H1 (cell line): Measurements from ENCODE around the gene ZMAT5. TPM values are rescaled to one million over a fixed set of nuclear protein-coding genes. Genes with fewer than 3 reads are reported as not detected.

Experiments
- CTCF ChIA-PET: fragments of 300-600 bp; sonication (Branson Sonifier 250); formaldehyde crosslinking; loops from one replicate; lab custom pipeline; 2021; ENCODE audit not compliant: partially characterized antibody; lab: Charles Lee
- POLR2A ChIA-PET: fragments of 300-600 bp; sonication (Branson Sonifier 250); formaldehyde crosslinking; loops from one replicate; lab custom pipeline; 2021; ENCODE audit warnings: inconsistent platforms; ENCODE audit not compliant: partially characterized antibody; lab: Charles Lee
- DNase-seq, 2 experiments: peaks; one replicate each; pipeline versions ENCODE4 v3.0.0 to v3.0.0-alpha.2; 2010 to 2022; ENCODE audit warnings: low spot score in 2 of 2, low read depth in 1 of 2, mixed read lengths in 1 of 2
- FAIRE-seq: peaks from 2 replicates; lab custom pipeline; 2011; peaks lifted over from hg19 to GRCh38; lab: Jason Lieb, UNC
- H2AFZ ChIP-seq: 2 replicates; pipeline ENCODE4 v1.8.1; 2012; ENCODE audit warnings: low read length, inconsistent platforms
- H2AK5ac ChIP-seq: 2 replicates; pipeline ENCODE4 v1.6.1; 2013; ENCODE audit warnings: low read depth, low read length
- H2BK120ac ChIP-seq: replicated peaks from 2 replicates; pipeline ENCODE3; 2013; ENCODE audit warnings: low read depth, low read length, inconsistent platforms
- H2BK12ac ChIP-seq: 2 replicates; pipeline ENCODE4 v1.6.1; 2013; ENCODE audit warnings: low read depth, low read length
- H2BK15ac ChIP-seq: 2 replicates; pipeline ENCODE4 v1.6.1; 2013; ENCODE audit warnings: low read length
- H2BK20ac ChIP-seq: 2 replicates; pipeline ENCODE4 v1.6.1; 2013; ENCODE audit warnings: low read length
- H2BK5ac ChIP-seq: 2 replicates; pipeline ENCODE4 v1.6.1; 2013; ENCODE audit warnings: low read depth, low read length
- H3K14ac ChIP-seq: 2 replicates; pipeline ENCODE4 v1.6.1; 2013; ENCODE audit warnings: inconsistent platforms; ENCODE audit not compliant: insufficient read length
- H3K18ac ChIP-seq: 2 replicates; pipeline ENCODE4 v1.6.1; 2013; ENCODE audit warnings: low read length; ENCODE audit errors: extremely low read depth
- H3K23ac ChIP-seq: 2 replicates; pipeline ENCODE4 v1.6.1; 2013; ENCODE audit warnings: inconsistent platforms; ENCODE audit not compliant: insufficient read length
- H3K23me2 ChIP-seq: 2 replicates; pipeline ENCODE4 v1.6.1; 2013; ENCODE audit warnings: low read depth, low read length
- H3K27ac ChIP-seq: 2 replicates; pipeline ENCODE4 v1.6.1; 2011; ENCODE audit warnings: low read depth, low read length, inconsistent platforms
- H3K27me3 ChIP-seq, 4 experiments: replicated peaks in 1 of 4; 1 replicate in 1 of 4; 2 replicates in 3 of 4; pipeline versions ENCODE4 v1.6.1 to v1.8.1; 2011 to 2013; ENCODE audit warnings: low read length in 3 of 4, mild to moderate bottlenecking in 3 of 4, inconsistent platforms in 2 of 4, mixed read lengths in 2 of 4, moderate library complexity in 1 of 4; ENCODE audit not compliant: control insufficient read depth in 3 of 4, insufficient read depth in 3 of 4; ENCODE audit errors: extremely low read depth in 1 of 4
- H3K36me3 ChIP-seq, 4 experiments: 2 replicates each; pipeline versions ENCODE4 v1.6.1 to v1.8.1; 2011 to 2013; ENCODE audit warnings: mild to moderate bottlenecking in 4 of 4, low read length in 3 of 4, moderate library complexity in 2 of 4, control low read depth in 1 of 4, inconsistent platforms in 1 of 4; ENCODE audit not compliant: insufficient read depth in 4 of 4, control insufficient read depth in 2 of 4
- H3K4ac ChIP-seq: replicated peaks from 2 replicates; pipeline ENCODE3; 2013; ENCODE audit warnings: low read length, low read depth, mixed read lengths, inconsistent platforms; ENCODE audit not compliant: insufficient read length
- H3K4me1 ChIP-seq, 4 experiments: replicated peaks in 1 of 4; 1 replicate in 1 of 4; 2 replicates in 3 of 4; pipeline versions ENCODE4 v1.6.1 to v1.8.1; 2011 to 2013; ENCODE audit warnings: low read length in 3 of 4, inconsistent platforms in 2 of 4, mixed read lengths in 1 of 4; ENCODE audit not compliant: insufficient read depth in 4 of 4, control insufficient read depth in 3 of 4
- H3K4me2 ChIP-seq, 2 experiments: 2 replicates each; pipeline versions ENCODE4 v1.6.1 to v1.8.1; 2011 to 2013; ENCODE audit warnings: low read depth in 2 of 2, low read length in 2 of 2, control low read depth in 1 of 2, inconsistent platforms in 1 of 2, mild to moderate bottlenecking in 1 of 2; ENCODE audit not compliant: insufficient read depth in 1 of 2
- H3K4me3 ChIP-seq, 4 experiments: fragments of 200-600, 300-600 bp in 1 of 4; sonication (generic), shearing (Covaris generic), sonication (Bioruptor Twin) in 1 of 4; 2 replicates each; pipeline versions ENCODE4 v1.5.1 to v1.8.1; 2011 to 2016; ENCODE audit warnings: low read length in 4 of 4, low read depth in 3 of 4, control low read depth in 2 of 4, inconsistent platforms in 2 of 4, mild to moderate bottlenecking in 2 of 4, mixed read lengths in 1 of 4, moderate library complexity in 1 of 4; ENCODE audit not compliant: insufficient read depth in 2 of 4; ENCODE audit errors: extremely low read depth in 1 of 4
- H3K56ac ChIP-seq: replicated peaks from 2 replicates; pipeline ENCODE3; 2013; ENCODE audit warnings: low read depth, mild to moderate bottlenecking, mixed read lengths, low read length, inconsistent platforms; ENCODE audit not compliant: insufficient read length
- H3K79me1 ChIP-seq: 2 replicates; pipeline ENCODE4 v1.6.1; 2013; ENCODE audit warnings: low read depth, low read length, control low read depth
- H3K79me2 ChIP-seq, 2 experiments: 2 replicates each; pipeline versions ENCODE4 v1.6.1 to v1.8.1; 2012 to 2013; ENCODE audit warnings: low read length in 2 of 2, mild to moderate bottlenecking in 2 of 2, inconsistent platforms in 1 of 2; ENCODE audit not compliant: insufficient read depth in 2 of 2, control insufficient read depth in 1 of 2
- H3K9ac ChIP-seq, 4 experiments: replicated peaks in 1 of 4; 1 replicate in 1 of 4; 2 replicates in 3 of 4; pipeline versions ENCODE4 v1.6.1 to v1.8.1; 2011 to 2013; ENCODE audit warnings: low read depth in 3 of 4, low read length in 3 of 4, control low read depth in 2 of 4, mild to moderate bottlenecking in 2 of 4, moderate library complexity in 2 of 4, inconsistent platforms in 1 of 4; ENCODE audit errors: extremely low read depth in 1 of 4
- H3K9me3 ChIP-seq, 2 experiments: 2 replicates each; pipeline versions ENCODE4 v1.6.1 to v1.8.1; 2012 to 2013; ENCODE audit warnings: mild to moderate bottlenecking in 2 of 2, moderate library complexity in 2 of 2, control low read depth in 1 of 2, inconsistent platforms in 1 of 2, low read depth in 1 of 2, low read length in 1 of 2, mixed read lengths in 1 of 2; ENCODE audit not compliant: insufficient read depth in 2 of 2
- H4K20me1 ChIP-seq, 2 experiments: replicated peaks in 1 of 2; 2 replicates each; pipeline versions ENCODE3 to v1.8.1; 2011 to 2013; ENCODE audit warnings: inconsistent platforms in 2 of 2, low read length in 2 of 2, mild to moderate bottlenecking in 1 of 2; ENCODE audit not compliant: insufficient read depth in 2 of 2, control insufficient read depth in 1 of 2
- H4K5ac ChIP-seq: 2 replicates; pipeline ENCODE4 v1.6.1; 2013; ENCODE audit warnings: low read length, low read depth, mixed read lengths, inconsistent platforms; ENCODE audit not compliant: insufficient read length
- H4K8ac ChIP-seq: 2 replicates; pipeline ENCODE4 v1.8.0; 2013; ENCODE audit warnings: mild to moderate bottlenecking, moderate library complexity, low read length, inconsistent platforms; ENCODE audit not compliant: insufficient read depth; ENCODE audit errors: extremely low read depth
- H4K91ac ChIP-seq: replicated peaks from 2 replicates; pipeline ENCODE3; 2013; ENCODE audit warnings: low read length, mixed read lengths, inconsistent platforms; ENCODE audit not compliant: insufficient read length
- ATF2 ChIP-seq: IDR thresholded peaks from 2 replicates; pipeline ENCODE4 v1.6.1; 2012; ENCODE audit warnings: low read length, inconsistent platforms
- EGR1 ChIP-seq: IDR thresholded peaks from 2 replicates; pipeline ENCODE4 v1.6.1; 2011; ENCODE audit warnings: low read depth, low read length, borderline replicate concordance
- HDAC2 ChIP-seq, 2 experiments: fragments of 300-600 bp in 1 of 2; sonication (generic) in 1 of 2; IDR thresholded peaks; 2 replicates each; pipeline ENCODE4 v1.6.1; 2011 to 2012; ENCODE audit warnings: low read depth in 2 of 2, low read length in 2 of 2, mild to moderate bottlenecking in 2 of 2, moderate library complexity in 2 of 2, borderline replicate concordance in 1 of 2, inconsistent platforms in 1 of 2
- KDM5A ChIP-seq: fragments of 200-600 bp; IDR thresholded peaks from 2 replicates; pipeline ENCODE4 v1.7.1; 2012; ENCODE audit warnings: mild to moderate bottlenecking, low read length, inconsistent platforms, mixed read lengths
- RAD21 ChIP-seq, 2 experiments: IDR thresholded peaks in 1 of 2; conservative IDR thresholded peaks in 1 of 2; 2 replicates each; pipeline ENCODE4 v1.6.1; 2011; ENCODE audit warnings: low read depth in 2 of 2, low read length in 2 of 2, improper control_type of control experiment in 1 of 2, inconsistent platforms in 1 of 2, mild to moderate bottlenecking in 1 of 2, moderate library complexity in 1 of 2
- RXRA ChIP-seq: IDR thresholded peaks from 2 replicates; pipeline ENCODE4 v1.6.1; 2011; ENCODE audit warnings: low read depth, mild to moderate bottlenecking, low read length, moderate library complexity; ENCODE audit not compliant: insufficient read depth
- TBP ChIP-seq: IDR thresholded peaks from 2 replicates; pipeline ENCODE4 v1.6.1; 2011; ENCODE audit warnings: low read depth, low read length, improper control_type of control experiment
- TEAD4 ChIP-seq: IDR thresholded peaks from 2 replicates; pipeline ENCODE4 v1.6.1; 2012; ENCODE audit warnings: low read depth, low read length, inconsistent platforms, mixed read lengths
- ZNF274 ChIP-seq: IDR thresholded peaks from 2 replicates; pipeline ENCODE4 v1.7.0; 2012; ENCODE audit warnings: low read length, borderline replicate concordance; ENCODE audit errors: extremely low read depth
- WGBS, 2 experiments: shearing (Covaris generic) in 1 of 2; methylation state at CpG; one replicate each; pipeline versions ENCODE4 v1.1.6 to v1.1.7; 2013 to 2015; ENCODE audit warnings: low lambda C conversion rate in 2 of 2, mixed read lengths in 2 of 2, inconsistent platforms in 1 of 2, low coverage in 1 of 2, missing lambda C conversion rate in 1 of 2; ENCODE audit not compliant: insufficient replicate concordance in 2 of 2, insufficient coverage in 1 of 2, insufficient read length in 1 of 2; ENCODE audit errors: extremely low coverage in 1 of 2, missing lambda C conversion rate in 1 of 2; 5-methylcytosine and 5-hydroxymethylcytosine counted together
- polyA plus RNA-seq, 7 experiments: library from polyadenylated mRNA; depleted of rRNA in 3 of 7; stranded (reverse) in 5 of 7; unstranded in 2 of 7; fragments of >200 nt in 5 of 7; fragments of 200-250 nt in 2 of 7; gene quantifications; 1 replicate in 5 of 7; 2 replicates in 1 of 7; 4 replicates in 1 of 7; pipeline versions ENCODE4 v1.2.1 to v1.2.3, GENCODE V29; 2011 to 2013; ENCODE audit warnings: missing spikeins in 2 of 7, mixed read lengths in 2 of 7
- total RNA-seq: library from RNA; stranded (reverse); fragmentation: NEBNext Ultra II Directional; extraction: Animal tissue kit (Norgen Biotek cat#: 25700); gene quantifications from 2 replicates; pipeline ENCODE4 v1.2.1, GENCODE V29; 2021

Gene ZMAT5
- total and polyA plus RNA-seq, 2 of the 8 experiments (the other 6 are each of a cell fraction or from before 2014, with no cell fraction given): 14.0 to 38.3 TPM

- no peak overlapping the region for H3K27ac ChIP-seq
- 89% methylated on average over 18 of the region's 18 CpGs; no CpG with 5 or more reads in 1 of the 2 experiments for WGBS, 2 experiments
- no peak overlapping the region for H4K91ac ChIP-seq
- H4K20me1 ChIP-seq: no peaks in the 10 kb centered on the region
- no peak overlapping the region for H3K23ac ChIP-seq
- no peaks in the 10 kb centered on the region for H3K79me2 ChIP-seq
- H2AK5ac ChIP-seq: no peak overlapping the region
- H3K18ac ChIP-seq: no peak overlapping the region
- no peak overlapping the region for H3K4ac ChIP-seq
- no peak overlapping the region for H3K4me2 ChIP-seq
- H3K4me1 ChIP-seq: peaks cover 0 to 18% (median 11%) of the 10 kb centered on the region in 4 experiments; a peak in 6 of 7 replicates
- H2BK120ac ChIP-seq: no peak overlapping the region
- H3K4me3 ChIP-seq: no peak overlapping the region
- H2BK5ac ChIP-seq: no peak overlapping the region
- no peaks in the 10 kb centered on the region for H3K36me3 ChIP-seq
- no peak overlapping the region for H2BK15ac ChIP-seq
- FAIRE-seq (no peak), DNase-seq (no peak)
- peaks cover 0 to 2% (median 0%) of the 10 kb centered on the region in 4 experiments; a peak in 2 of 7 replicates for H3K27me3 ChIP-seq
- H4K5ac ChIP-seq: no peak overlapping the region
- H2BK20ac ChIP-seq: no peak overlapping the region
- no peak overlapping the region for H3K56ac ChIP-seq
- H3K9ac ChIP-seq: no peak overlapping the region
- H3K23me2 ChIP-seq: no peaks in the 10 kb centered on the region
- ChIA-PET CTCF (interaction anchor here (0.6 to 2.8 kb wide), 7 partner anchors 9 to 319 kb away, joined by 3 to 8 read pairs (median 3); no protein-coding TSS in a partner anchor), POLR2A (interaction anchor here (1.7 kb wide), 1 partner anchor 10 kb away, joined by 3 read pairs; no protein-coding TSS in a partner anchor)
- no peaks in the 10 kb centered on the region for H3K9me3 ChIP-seq
- no peak overlapping the region for H3K14ac ChIP-seq
- no peak overlapping the region; the same call in 1 of the 2 replicates for H4K8ac ChIP-seq
- no peak overlapping the region for H2BK12ac ChIP-seq
- no peaks in the 10 kb centered on the region for H3K79me1 ChIP-seq
- no peak overlapping the region for H2AFZ ChIP-seq
- TF ChIP-seq KDM5A: no peak
- no peak for TF ChIP-seq ATF2
- TF ChIP-seq ZNF274: no peak
- no peak for TF ChIP-seq HDAC2 (IDR thresholded peaks at IDR 0.05; ENCODE audit: borderline replicate concordance in 1 of 2, low read depth in 2 of 2, low read length in 2 of 2)
- no peak for TF ChIP-seq TEAD4
- TF ChIP-seq TBP: no peak
- TF ChIP-seq RXRA: no peak
- TF ChIP-seq EGR1: no peak
- no peak for TF ChIP-seq RAD21 (IDR thresholded peaks at IDR 0.05 in 1 of 2, conservative IDR thresholded peaks at IDR 0.05 in 1 of 2; ENCODE audit: low read depth in 2 of 2, low read length in 2 of 2)
Observed at GRCh38 chr22:29731058-29731850, 35.6 kb downstream of the ZMAT5 start.
